ENCODE measurements around the gene ATG10. TPM values are rescaled to one million over a fixed set of nuclear protein-coding genes. Genes with fewer than 3 reads are reported as not detected.

Gene ATG10
- total and polyA plus RNA-seq, 2 of the 8 experiments (the other 6 are each of a cell fraction or from before 2014, with no cell fraction given), result 3.7 to 8.8 TPM

DNA sequence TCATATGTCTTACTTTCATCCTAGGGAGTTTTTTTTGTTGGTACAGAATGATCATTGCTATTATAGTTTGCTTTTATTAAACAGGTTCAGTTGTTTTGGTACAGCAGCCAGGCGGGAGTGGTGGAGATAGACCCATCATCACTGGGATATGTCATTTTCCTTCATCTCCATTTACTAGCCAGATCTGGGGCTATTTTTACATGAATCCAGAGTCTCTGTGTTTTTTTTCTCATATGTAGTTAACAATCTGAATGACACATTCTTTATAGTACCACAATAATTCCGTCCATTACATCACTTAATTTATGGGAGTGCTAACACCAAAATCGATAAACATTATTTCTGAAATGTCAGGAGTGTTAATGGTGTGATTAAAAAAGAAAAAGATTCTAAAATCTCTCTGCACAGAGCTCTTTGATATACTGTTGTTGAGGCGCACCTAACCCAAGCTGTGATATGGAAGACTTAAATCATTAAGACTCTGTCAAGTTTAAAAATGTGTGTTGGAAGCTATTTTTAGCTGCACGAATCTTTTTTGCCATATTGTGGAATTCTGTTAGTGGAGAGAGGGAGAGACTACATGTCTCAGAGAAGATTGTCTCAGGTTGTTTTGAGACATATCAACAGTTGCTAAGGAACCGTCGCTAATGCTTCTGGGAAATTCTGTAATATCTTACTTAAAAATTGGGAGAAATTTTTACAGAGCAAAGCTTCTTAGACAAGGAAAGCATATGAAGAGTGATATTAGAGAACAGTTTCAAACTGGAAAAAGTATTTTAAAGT is 246.7 kb downstream of the ATG10 start:
- Histone ChIP-seq H3K4me2 (ENCODE audit: insufficient read depth in 1 of 2, low read depth in 2 of 2, low read length in 2 of 2) (no peak overlapping the region), H4K20me1 (replicated peaks in 1 of 2; ENCODE audit: control insufficient read depth in 1 of 2, insufficient read depth in 2 of 2, low read length in 2 of 2) (no peaks in the 10 kb centered on the region), H3K79me1 (ENCODE audit: low read depth, low read length) (no peaks in the 10 kb centered on the region), H2AK5ac (ENCODE audit: low read depth, low read length) (no peak overlapping the region), H4K8ac (ENCODE audit: extremely low read depth, insufficient read depth, low read length) (no peak overlapping the region), H4K91ac (replicated peaks; ENCODE audit: insufficient read length, low read length) (no peak overlapping the region), H2BK15ac (ENCODE audit: low read length) (no peak overlapping the region), H3K36me3 (ENCODE audit: control insufficient read depth in 2 of 4, insufficient read depth in 4 of 4, low read length in 3 of 4) (no peaks in the 10 kb centered on the region), H3K4me1 (replicated peaks in 1 of 4; ENCODE audit: control insufficient read depth in 3 of 4, insufficient read depth in 4 of 4, low read length in 3 of 4) (no peaks in the 10 kb centered on the region), H3K4ac (replicated peaks; ENCODE audit: insufficient read length, low read depth, low read length) (no peak overlapping the region), H3K23ac (ENCODE audit: insufficient read length) (no peak overlapping the region), H2BK20ac (ENCODE audit: low read length) (no peak overlapping the region), H4K5ac (ENCODE audit: insufficient read length, low read depth, low read length) (no peak overlapping the region), H3K9me3 (ENCODE audit: insufficient read depth in 2 of 2, low read depth in 1 of 2, low read length in 1 of 2) (no peaks in the 10 kb centered on the region), H3K14ac (ENCODE audit: insufficient read length) (no peak overlapping the region), H3K23me2 (ENCODE audit: low read depth, low read length) (no peaks in the 10 kb centered on the region), H2BK5ac (ENCODE audit: low read depth, low read length) (no peak overlapping the region), H3K9ac (replicated peaks in 1 of 4; ENCODE audit: extremely low read depth in 1 of 4, low read depth in 3 of 4, low read length in 3 of 4) (no peak overlapping the region), H3K4me3 (ENCODE audit: extremely low read depth in 1 of 4, insufficient read depth in 2 of 4, low read depth in 3 of 4, low read length in 4 of 4) (no peak overlapping the region), H2AFZ (ENCODE audit: low read length) (no peak overlapping the region), H2BK120ac (replicated peaks; ENCODE audit: low read depth, low read length) (no peak overlapping the region), H3K18ac (ENCODE audit: extremely low read depth, low read length) (no peak overlapping the region), H2BK12ac (ENCODE audit: low read depth, low read length) (no peak overlapping the region), H3K27me3 (replicated peaks in 1 of 4; ENCODE audit: control insufficient read depth in 3 of 4, extremely low read depth in 1 of 4, insufficient read depth in 3 of 4, low read length in 3 of 4) (no peaks in the 10 kb centered on the region), H3K56ac (replicated peaks; ENCODE audit: insufficient read length, low read depth, low read length) (no peak overlapping the region), H3K27ac (ENCODE audit: low read depth, low read length) (no peak overlapping the region), H3K79me2 (ENCODE audit: control insufficient read depth in 1 of 2, insufficient read depth in 2 of 2, low read length in 2 of 2) (no peaks in the 10 kb centered on the region)
- WGBS, 2 experiments (ENCODE audit: extremely low coverage in 1 of 2, insufficient coverage in 1 of 2, insufficient read length in 1 of 2, insufficient replicate concordance in 2 of 2, low coverage in 1 of 2, low lambda C conversion rate in 2 of 2, missing lambda C conversion rate in 1 of 2), result 87% methylated on average over 7 of the region's 7 CpGs; no CpG with 5 or more reads in 1 of the 2 experiments
- FAIRE-seq (no peak), DNase-seq (ENCODE audit: low read depth in 1 of 2, low spot score in 2 of 2) (no peak)
- ChIA-PET CTCF (ENCODE audit: partially characterized antibody) (interaction anchor here (0.5 to 2.8 kb wide), 6 partner anchors 9 to 1038 kb away, joined by 3 to 8 read pairs (median 4); partner anchors contain the start of gene ACOT12), POLR2A (ENCODE audit: partially characterized antibody) (no interaction called here)
- no peak for TF ChIP-seq CBX5 (IDR thresholded peaks at IDR 0.05; ENCODE audit: low read depth, low read length)
- no peak for TF ChIP-seq SIRT6 (IDR thresholded peaks at IDR 0.05; ENCODE audit: low read length)
- TF ChIP-seq KDM4A (IDR thresholded peaks at IDR 0.05; ENCODE audit: low read depth, low read length, severe bottlenecking), result no peak
- TF ChIP-seq, protein P1, sequence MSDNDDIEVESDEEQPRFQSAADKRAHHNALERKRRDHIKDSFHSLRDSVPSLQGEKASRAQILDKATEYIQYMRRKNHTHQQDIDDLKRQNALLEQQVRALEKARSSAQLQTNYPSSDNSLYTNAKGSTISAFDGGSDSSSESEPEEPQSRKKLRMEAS (IDR thresholded peaks at IDR 0.05), result no peak
- TF ChIP-seq EGR1 (IDR thresholded peaks at IDR 0.05; ENCODE audit: borderline replicate concordance, low read depth, low read length), result no peak
- no peak for TF ChIP-seq JUN (IDR thresholded peaks at IDR 0.05; ENCODE audit: low read depth, low read length)
- TF ChIP-seq TAF7 (optimal IDR thresholded peaks at IDR 0.05; ENCODE audit: borderline replicate concordance, low read depth, low read length), result no peak
- no peak for TF ChIP-seq ATF2 (IDR thresholded peaks at IDR 0.05; ENCODE audit: low read length)
- TF ChIP-seq, protein P2, sequence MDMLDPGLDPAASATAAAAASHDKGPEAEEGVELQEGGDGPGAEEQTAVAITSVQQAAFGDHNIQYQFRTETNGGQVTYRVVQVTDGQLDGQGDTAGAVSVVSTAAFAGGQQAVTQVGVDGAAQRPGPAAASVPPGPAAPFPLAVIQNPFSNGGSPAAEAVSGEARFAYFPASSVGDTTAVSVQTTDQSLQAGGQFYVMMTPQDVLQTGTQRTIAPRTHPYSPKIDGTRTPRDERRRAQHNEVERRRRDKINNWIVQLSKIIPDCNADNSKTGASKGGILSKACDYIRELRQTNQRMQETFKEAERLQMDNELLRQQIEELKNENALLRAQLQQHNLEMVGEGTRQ (IDR thresholded peaks at IDR 0.05; ENCODE audit: low read length), result no peak
- no peak for TF ChIP-seq CHD1 (IDR thresholded peaks at IDR 0.05; ENCODE audit: low read depth, low read length)

Measured in H1 (cell line).